HCEC 1CT (cell line): ENCODE data around the gene CTXND1.
A peak's percentile ranks its signal among the peaks of the same experiment; 100 is the strongest.
"Not testable (repeated sequence)": the region's sequence is repeated elsewhere in the genome, so short reads cannot be mapped to it uniquely, and the experiment has no call there.

ENCODE experiments used
- DNase-seq: peaks from one replicate; pipeline ENCODE4 v3.0.0-alpha.2; 2017

Gene CTXND1

GRCh38 chr15:80252121-80252518 is at the start of gene CTXND1:
Gene CTXND1, minus strand, starts transcription at chr15:80252213. Its CDS starts 50,264 bp downstream, at chr15:80201949.
- DNase-seq: no peak

GRCh38 chr15:80301472-80301871 is 49.5 kb upstream of the CTXND1 start:
- DNase-seq: no peak

GRCh38 chr15:80295777-80296176 is 43.8 kb upstream of the CTXND1 start:
- DNase-seq: not testable (repeated sequence)

- DNase-seq: no peak
Observed at GRCh38 chr15:80292079-80292478, 40.1 kb upstream of the CTXND1 start.

GRCh38 chr15:80290891-80291290 is 38.9 kb upstream of the CTXND1 start:
- DNase-seq: not testable (repeated sequence)

GRCh38 chr15:80289528-80290495 is 37.8 kb upstream of the CTXND1 start:
- DNase-seq: no peak

- DNase-seq: no peak
Observed at GRCh38 chr15:80288131-80288530, 36.1 kb upstream of the CTXND1 start.

- DNase-seq: no peak
Observed at GRCh38 chr15:80286055-80286454, 34.0 kb upstream of the CTXND1 start.

GRCh38 chr15:80285379-80285778 is 33.4 kb upstream of the CTXND1 start:
- DNase-seq: no peak

GRCh38 chr15:80283531-80283930 is 31.5 kb upstream of the CTXND1 start:
- no peak for DNase-seq

- DNase-seq: no peak
Observed at GRCh38 chr15:80277147-80277546, 25.1 kb upstream of the CTXND1 start.

GRCh38 chr15:80275961-80276360 is 23.9 kb upstream of the CTXND1 start:
- peak; percentile 56 for DNase-seq

GRCh38 chr15:80274996-80275395 is 23.0 kb upstream of the CTXND1 start:
- DNase-seq: no peak

- no peak for DNase-seq
Observed at GRCh38 chr15:80274554-80274953, 22.5 kb upstream of the CTXND1 start.

GRCh38 chr15:80272987-80273386 is 21.0 kb upstream of the CTXND1 start:
- DNase-seq: no peak

- no peak for DNase-seq
Observed at GRCh38 chr15:80270472-80270871, 18.5 kb upstream of the CTXND1 start.

- DNase-seq: no peak
Observed at GRCh38 chr15:80268101-80268500, 16.1 kb upstream of the CTXND1 start.

- DNase-seq: no peak
Observed at GRCh38 chr15:80267658-80268057, 15.6 kb upstream of the CTXND1 start.

- no peak for DNase-seq
Observed at GRCh38 chr15:80266745-80267144, 14.7 kb upstream of the CTXND1 start.

- no peak for DNase-seq
Observed at GRCh38 chr15:80266113-80266512, 14.1 kb upstream of the CTXND1 start.

- DNase-seq: no peak
Observed at GRCh38 chr15:80265021-80265420, 13.0 kb upstream of the CTXND1 start.

- DNase-seq: no peak
Observed at GRCh38 chr15:80264031-80264430, 12.0 kb upstream of the CTXND1 start.

GRCh38 chr15:80260551-80260950 is 8.5 kb upstream of the CTXND1 start:
- no peak for DNase-seq

GRCh38 chr15:80259942-80260510 is 8.0 kb upstream of the CTXND1 start:
- DNase-seq: no peak
